ENCODE measurements around the gene U2AF1L4. TPM values are rescaled to one million over a fixed set of nuclear protein-coding genes. Genes with fewer than 3 reads are reported as not detected.

Gene U2AF1L4
- total and polyA plus RNA-seq, 9 donors: 10.6 to 17.6 (median 14.1) TPM

DNA sequence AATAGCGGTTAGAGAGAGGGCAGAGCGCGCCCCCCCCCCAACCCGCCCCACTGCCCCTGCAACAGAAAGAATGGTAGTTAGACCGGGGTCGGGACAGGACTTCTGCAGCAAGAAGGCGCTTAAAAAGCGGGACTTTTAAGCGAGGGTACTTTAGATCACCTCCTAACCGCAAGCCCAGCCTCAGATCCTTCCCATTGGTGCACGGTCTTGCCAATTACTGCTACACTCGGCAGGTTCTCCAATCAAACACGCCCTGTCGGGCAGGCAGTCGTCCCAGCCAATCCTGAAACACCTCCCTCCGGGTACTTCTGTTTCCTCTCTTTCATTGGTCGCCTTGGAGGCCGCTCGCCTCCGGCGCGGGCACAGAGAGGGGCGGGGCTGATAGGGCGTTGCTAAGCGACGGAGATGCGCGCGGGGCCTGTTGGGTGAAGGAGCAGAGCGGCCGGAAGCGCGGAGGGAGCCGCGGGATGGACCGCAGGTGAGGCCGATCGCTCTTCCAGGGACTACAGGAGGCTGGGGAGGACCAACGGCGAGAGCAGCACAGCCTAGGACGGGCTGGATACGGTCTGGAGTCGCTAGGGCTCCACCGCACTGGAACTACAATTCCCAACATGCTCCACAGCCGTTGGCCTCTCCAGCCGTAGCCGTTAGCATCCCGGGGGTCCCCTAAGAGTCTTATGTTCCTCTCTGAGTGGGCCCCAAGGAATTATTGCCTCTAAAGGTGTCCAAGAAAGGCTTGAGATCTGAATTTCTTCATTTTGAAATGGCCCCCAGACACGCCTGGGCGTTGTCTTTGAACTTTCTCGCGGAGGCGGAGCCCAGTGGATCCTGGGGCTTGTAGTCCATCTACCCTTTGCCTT, 12.8 kb upstream of the U2AF1L4 start, which contains the start of gene PROSER3:
PROSER3 (plus strand) TSS at position 428 of the 860 bp plus-strand sequence; CDS start at position 468, 40 bp downstream.
- Histone ChIP-seq H3K36me3 (ENCODE audit: control insufficient read depth, insufficient read depth, low read length) (peaks cover 47% of the 10 kb centered on the region), H3K9me3 (replicated peaks; ENCODE audit: control insufficient read depth, low read depth, low read length) (no peaks in the 10 kb centered on the region), H3K27ac (ENCODE audit: low read length) (peak within 1 kb of the TSS; percentile 99), H3K4me1 (ENCODE audit: control insufficient read depth, insufficient read depth, low read length) (peaks cover 49% of the 10 kb centered on the region), H3K27me3 (ENCODE audit: control insufficient read depth, insufficient read depth, low read length) (no peaks in the 10 kb centered on the region), H3K4me3 (ENCODE audit: low read length) (peak within 1 kb of the TSS; percentile 99)
- under 1% methylated on average over 44 of the region's 53 CpGs for WGBS (ENCODE audit: insufficient coverage)
- DNase-seq: peak; percentile 100

GRCh38 chr19:35757231-35757748, 12.1 kb upstream of the U2AF1L4 start:
- Histone ChIP-seq H3K9me3 (replicated peaks; ENCODE audit: control insufficient read depth, low read depth, low read length) (no peaks in the 10 kb centered on the region), H3K4me1 (ENCODE audit: control insufficient read depth, insufficient read depth, low read length) (peaks cover 49% of the 10 kb centered on the region), H3K36me3 (ENCODE audit: control insufficient read depth, insufficient read depth, low read length) (peaks cover 50% of the 10 kb centered on the region), H3K27me3 (ENCODE audit: control insufficient read depth, insufficient read depth, low read length) (no peaks in the 10 kb centered on the region), H3K27ac (ENCODE audit: low read length) (peak overlapping the region; percentile 99), H3K4me3 (ENCODE audit: low read length) (peak overlapping the region; percentile 99)
- WGBS (ENCODE audit: insufficient coverage): 2% methylated on average over 15 of the region's 19 CpGs
- peak; percentile 99 for DNase-seq

GRCh38 chr19:35756377-35757230, 11.4 kb upstream of the U2AF1L4 start, which contains the start of gene HSPB6:
TSS of gene HSPB6 (minus strand) at chr19:35757029. CDS start at chr19:35757008, 21 bp downstream.
- H3K4me1 ChIP-seq (ENCODE audit: control insufficient read depth, insufficient read depth, low read length): peaks cover 49% of the 10 kb centered on the region
- 2% methylated on average over 41 of the region's 52 CpGs for WGBS (ENCODE audit: insufficient coverage)

GRCh38 chr19:35755550-35756376, 10.5 kb upstream of the U2AF1L4 start:
- Histone ChIP-seq H3K36me3 (ENCODE audit: control insufficient read depth, insufficient read depth, low read length) (peaks cover 45% of the 10 kb centered on the region), H3K27ac (ENCODE audit: low read length) (peak overlapping the region; percentile 99), H3K4me1 (ENCODE audit: control insufficient read depth, insufficient read depth, low read length) (peaks cover 49% of the 10 kb centered on the region), H3K27me3 (ENCODE audit: control insufficient read depth, insufficient read depth, low read length) (no peaks in the 10 kb centered on the region), H3K9me3 (replicated peaks; ENCODE audit: control insufficient read depth, low read depth, low read length) (no peaks in the 10 kb centered on the region), H3K4me3 (ENCODE audit: low read length) (peak overlapping the region; percentile 99)
- WGBS (ENCODE audit: insufficient coverage): 6% methylated on average over 68 of the region's 74 CpGs
- peak; percentile 94 for DNase-seq

More at GRCh38 chr19:35756377-35757230, 11.4 kb upstream of the U2AF1L4 start, which contains the start of gene HSPB6:
- Histone ChIP-seq H3K27ac (ENCODE audit: low read length) (peak within 1 kb of the TSS; percentile 99), H3K4me3 (ENCODE audit: low read length) (peak within 1 kb of the TSS; percentile 99), H3K27me3 (ENCODE audit: control insufficient read depth, insufficient read depth, low read length) (no peaks in the 10 kb centered on the region), H3K36me3 (ENCODE audit: control insufficient read depth, insufficient read depth, low read length) (peaks cover 50% of the 10 kb centered on the region), H3K9me3 (replicated peaks; ENCODE audit: control insufficient read depth, low read depth, low read length) (no peaks in the 10 kb centered on the region)
- DNase-seq: peak; percentile 73

- WGBS (ENCODE audit: insufficient coverage): 28% methylated on average over 17 of the region's 17 CpGs
- DNase-seq: no peak
- Histone ChIP-seq H3K4me3 (ENCODE audit: low read length) (peak overlapping the region; percentile 99), H3K27ac (ENCODE audit: low read length) (peak overlapping the region; percentile 99), H3K4me1 (ENCODE audit: control insufficient read depth, insufficient read depth, low read length) (peaks cover 49% of the 10 kb centered on the region), H3K9me3 (replicated peaks; ENCODE audit: control insufficient read depth, low read depth, low read length) (no peaks in the 10 kb centered on the region), H3K27me3 (ENCODE audit: control insufficient read depth, insufficient read depth, low read length) (no peaks in the 10 kb centered on the region), H3K36me3 (ENCODE audit: control insufficient read depth, insufficient read depth, low read length) (peaks cover 39% of the 10 kb centered on the region)
Measured at GRCh38 chr19:35755131-35755549, 9.9 kb upstream of the U2AF1L4 start.

DNA sequence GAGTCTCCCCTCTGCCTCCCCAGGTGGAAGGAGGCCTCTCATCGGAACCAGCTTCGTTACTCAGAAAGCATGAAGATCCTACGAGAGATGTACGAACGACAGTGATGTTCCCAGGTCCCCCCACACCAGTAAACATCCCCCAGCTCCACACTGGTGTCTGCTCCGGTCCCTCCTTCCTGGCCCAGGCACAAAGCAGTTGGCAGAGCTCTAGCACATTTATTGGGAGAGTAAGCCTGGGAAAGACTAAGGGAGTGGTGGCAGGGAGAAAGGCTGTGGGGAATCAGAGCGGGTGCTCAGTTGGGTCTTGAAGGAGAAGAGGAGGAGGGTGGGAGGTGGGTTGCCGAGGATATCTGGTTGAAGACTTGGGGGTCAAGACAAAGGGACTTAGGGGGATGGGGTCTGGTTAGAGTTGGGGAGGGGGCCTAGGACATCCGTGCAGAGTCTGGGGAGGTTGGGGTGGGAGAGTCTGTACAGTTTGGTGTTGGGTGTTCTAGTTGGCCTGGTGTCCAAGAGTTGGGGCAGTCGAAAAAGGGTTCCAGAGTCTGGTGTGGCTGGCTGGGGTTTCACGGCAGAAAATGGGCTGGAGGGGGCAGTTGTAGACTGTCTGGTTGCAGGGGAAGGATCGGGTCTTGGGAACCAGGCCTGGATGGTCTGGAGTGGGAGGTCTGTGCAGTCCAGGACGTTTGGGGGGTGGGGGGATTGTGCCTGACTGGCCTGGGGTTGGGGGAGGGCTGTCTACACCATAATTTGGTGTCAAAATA, 9.3 kb upstream of the U2AF1L4 start:
- 62% methylated on average over 7 of the region's 13 CpGs for WGBS (ENCODE audit: insufficient coverage)
- Histone ChIP-seq H3K27ac (ENCODE audit: low read length) (peak overlapping the region; percentile 99), H3K4me1 (ENCODE audit: control insufficient read depth, insufficient read depth, low read length) (peaks cover 50% of the 10 kb centered on the region), H3K9me3 (replicated peaks; ENCODE audit: control insufficient read depth, low read depth, low read length) (no peaks in the 10 kb centered on the region), H3K27me3 (ENCODE audit: control insufficient read depth, insufficient read depth, low read length) (no peaks in the 10 kb centered on the region), H3K4me3 (ENCODE audit: low read length) (peak overlapping the region; percentile 99), H3K36me3 (ENCODE audit: control insufficient read depth, insufficient read depth, low read length) (peaks cover 37% of the 10 kb centered on the region)
- DNase-seq: no peak

GRCh38 chr19:35753634-35754369, 8.6 kb upstream of the U2AF1L4 start:
- Histone ChIP-seq H3K9me3 (replicated peaks; ENCODE audit: control insufficient read depth, low read depth, low read length) (no peaks in the 10 kb centered on the region), H3K36me3 (ENCODE audit: control insufficient read depth, insufficient read depth, low read length) (peaks cover 36% of the 10 kb centered on the region), H3K4me1 (ENCODE audit: control insufficient read depth, insufficient read depth, low read length) (peaks cover 50% of the 10 kb centered on the region), H3K27ac (ENCODE audit: low read length) (peak overlapping the region; percentile 99), H3K4me3 (ENCODE audit: low read length) (no peak overlapping the region), H3K27me3 (ENCODE audit: control insufficient read depth, insufficient read depth, low read length) (no peaks in the 10 kb centered on the region)
- WGBS (ENCODE audit: insufficient coverage): 88% methylated on average over 16 of the region's 20 CpGs
- DNase-seq: no peak

GRCh38 chr19:35752746-35753350, 7.6 kb upstream of the U2AF1L4 start:
- Histone ChIP-seq H3K4me3 (ENCODE audit: low read length) (no peak overlapping the region), H3K27me3 (ENCODE audit: control insufficient read depth, insufficient read depth, low read length) (no peaks in the 10 kb centered on the region), H3K27ac (ENCODE audit: low read length) (no peak overlapping the region), H3K36me3 (ENCODE audit: control insufficient read depth, insufficient read depth, low read length) (peaks cover 36% of the 10 kb centered on the region), H3K9me3 (replicated peaks; ENCODE audit: control insufficient read depth, low read depth, low read length) (no peaks in the 10 kb centered on the region), H3K4me1 (ENCODE audit: control insufficient read depth, insufficient read depth, low read length) (peaks cover 49% of the 10 kb centered on the region)
- DNase-seq: no peak
- WGBS (ENCODE audit: insufficient coverage): 90% methylated on average over 8 of the region's 20 CpGs

All from muscle of leg (tissue), 11 donors.